Subcutaneous adipose tissue (tissue), 4 donors: Measurements from ENCODE around the gene C3orf20. TPM values are rescaled to one million over a fixed set of nuclear protein-coding genes. Genes with fewer than 3 reads are reported as not detected.

ENCODE experiments used
- CTCF ChIP-seq: fragments of 450-650 bp; IDR thresholded peaks from one replicate; pipeline ENCODE4 v1.5.1; 2016; ENCODE audit warnings: low read depth, mild to moderate bottlenecking, control low read depth, antibody characterized with exemption, moderate library complexity
- total RNA-seq, 4 donors: library from RNA; depleted of rRNA; stranded (reverse); fragments of >200 nt; gene quantifications; one replicate each; pipeline ENCODE4 v1.1.0, GENCODE V29; 2016

The C3orf20 gene
- total RNA-seq, 4 donors from 2014 or later, result 0.16 TPM; not detected in 3

- no peak for TF ChIP-seq CTCF
These were observed 127.4 kb downstream of the C3orf20 start for GRCh38 chr3:14802381-14802731.

GRCh38 chr3:14803101-14803980 lies 128.4 kb downstream of the C3orf20 start:
- no peak for TF ChIP-seq CTCF

GRCh38 chr3:14803981-14804834 lies 129.3 kb downstream of the C3orf20 start:
- TF ChIP-seq CTCF, result no peak

- TF ChIP-seq CTCF, result no peak
These were observed 130.2 kb downstream of the C3orf20 start for GRCh38 chr3:14804835-14805780.

GRCh38 chr3:14805961-14806537 lies 131.1 kb downstream of the C3orf20 start:
- no peak for TF ChIP-seq CTCF

GRCh38 chr3:14806641-14807263 lies 131.8 kb downstream of the C3orf20 start:
- TF ChIP-seq CTCF, result no peak
